KOPT-K1 (cell line): ENCODE results near the gene LGALS8.
A peak's percentile ranks its signal among the peaks of the same experiment; 100 is the strongest.

Source experiments
- H3K27ac ChIP-seq: fragments of 200-600 bp; sonication (generic); 2 replicates; pipeline ENCODE4 v1.5.1; 2016; ENCODE audit warnings: antibody characterized with exemption, mild to moderate bottlenecking, low read depth, low read length; ENCODE audit not compliant: poor library complexity, severe bottlenecking
- H3K36me3 ChIP-seq: fragments of 200-600 bp; sonication (generic); 2 replicates; pipeline ENCODE4 v1.5.1; 2017; ENCODE audit warnings: antibody characterized with exemption, mild to moderate bottlenecking, low read length, moderate library complexity; ENCODE audit not compliant: insufficient read depth
- H3K9me3 ChIP-seq: fragments of 200-600 bp; sonication (generic); 2 replicates; pipeline ENCODE4 v1.5.1; 2017; ENCODE audit warnings: antibody characterized with exemption, low read length, mild to moderate bottlenecking; ENCODE audit not compliant: insufficient read depth, poor library complexity, severe bottlenecking

The LGALS8 gene

GRCh38 chr1:236522937-236523703, 662 bp upstream of the LGALS8 start:
- Histone ChIP-seq H3K36me3 (peaks cover 16% of the 10 kb centered on the region), H3K9me3 (no peaks in the 10 kb centered on the region), H3K27ac (peak overlapping the region; percentile 53)

- Histone ChIP-seq H3K27ac (peak overlapping the region; percentile 53), H3K9me3 (no peaks in the 10 kb centered on the region), H3K36me3 (peaks cover 24% of the 10 kb centered on the region)
These were observed 536 bp downstream of the LGALS8 start for GRCh38 chr1:236524142-236524894.

GRCh38 chr1:236524895-236525184, 1.1 kb downstream of the LGALS8 start:
- peaks cover 24% of the 10 kb centered on the region for H3K36me3 ChIP-seq
- H3K27ac ChIP-seq = peak overlapping the region; percentile 53
- no peaks in the 10 kb centered on the region for H3K9me3 ChIP-seq

- H3K27ac ChIP-seq = no peak overlapping the region
- H3K36me3 ChIP-seq = peaks cover 24% of the 10 kb centered on the region
These were observed 2.3 kb downstream of the LGALS8 start for GRCh38 chr1:236526079-236526478.

GRCh38 chr1:236530286-236530685, 6.5 kb downstream of the LGALS8 start:
- peaks cover 40% of the 10 kb centered on the region for H3K36me3 ChIP-seq
- no peak overlapping the region for H3K27ac ChIP-seq

More at GRCh38 chr1:236526079-236526478, 2.3 kb downstream of the LGALS8 start:
- no peaks in the 10 kb centered on the region for H3K9me3 ChIP-seq

GRCh38 chr1:236530959-236531358, 7.2 kb downstream of the LGALS8 start:
- no peak overlapping the region for H3K27ac ChIP-seq
- H3K36me3 ChIP-seq = peaks cover 38% of the 10 kb centered on the region

More at GRCh38 chr1:236530286-236530685, 6.5 kb downstream of the LGALS8 start:
- H3K9me3 ChIP-seq = no peaks in the 10 kb centered on the region

GRCh38 chr1:236532850-236533249, 9.1 kb downstream of the LGALS8 start:
- peaks cover 42% of the 10 kb centered on the region for H3K36me3 ChIP-seq
- no peak overlapping the region for H3K27ac ChIP-seq
- no peaks in the 10 kb centered on the region for H3K9me3 ChIP-seq

More at GRCh38 chr1:236530959-236531358, 7.2 kb downstream of the LGALS8 start:
- H3K9me3 ChIP-seq = no peaks in the 10 kb centered on the region

GRCh38 chr1:236534151-236534651, 10.4 kb downstream of the LGALS8 start:
- Histone ChIP-seq H3K9me3 (no peaks in the 10 kb centered on the region), H3K36me3 (peaks cover 49% of the 10 kb centered on the region), H3K27ac (no peak overlapping the region)

- Histone ChIP-seq H3K36me3 (peaks cover 58% of the 10 kb centered on the region), H3K27ac (no peak overlapping the region), H3K9me3 (no peaks in the 10 kb centered on the region)
These were observed 11.4 kb downstream of the LGALS8 start for GRCh38 chr1:236535190-236535589.

- H3K9me3 ChIP-seq = no peaks in the 10 kb centered on the region
These were observed 11.9 kb downstream of the LGALS8 start for GRCh38 chr1:236535662-236536161.

GRCh38 chr1:236536540-236536939, 12.8 kb downstream of the LGALS8 start:
- H3K36me3 ChIP-seq = peaks cover 72% of the 10 kb centered on the region
- peak overlapping the region; percentile 8 for H3K27ac ChIP-seq
- H3K9me3 ChIP-seq = no peaks in the 10 kb centered on the region

More at GRCh38 chr1:236535662-236536161, 11.9 kb downstream of the LGALS8 start:
- peak overlapping the region; percentile 8 for H3K27ac ChIP-seq
- peaks cover 64% of the 10 kb centered on the region for H3K36me3 ChIP-seq

- Histone ChIP-seq H3K27ac (no peak overlapping the region), H3K36me3 (peaks cover 99% of the 10 kb centered on the region), H3K9me3 (no peaks in the 10 kb centered on the region)
These were observed 17.2 kb downstream of the LGALS8 start for GRCh38 chr1:236540813-236541465.

GRCh38 chr1:236541710-236542109, 17.9 kb downstream of the LGALS8 start:
- no peaks in the 10 kb centered on the region for H3K9me3 ChIP-seq
- no peak overlapping the region for H3K27ac ChIP-seq
- H3K36me3 ChIP-seq = peaks cover 100% of the 10 kb centered on the region

GRCh38 chr1:236543065-236543669, 19.4 kb downstream of the LGALS8 start:
- no peak overlapping the region for H3K27ac ChIP-seq
- peaks cover 100% of the 10 kb centered on the region for H3K36me3 ChIP-seq
- H3K9me3 ChIP-seq = no peaks in the 10 kb centered on the region
